GM19240 (cell line): ENCODE measurements around the gene TRAPPC3.
"Not testable (repeated sequence)": the region's sequence is repeated elsewhere in the genome, so short reads cannot be mapped to it uniquely, and the experiment has no call there.

ENCODE experiments used
- DNase-seq: peaks from one replicate; pipeline ENCODE4 v3.0.0; 2011; ENCODE audit warnings: low spot score; ENCODE audit not compliant: insufficient read length

TRAPPC3 gene

GRCh38 chr1:36149237-36149972 lies at the start of gene TRAPPC3:
Gene TRAPPC3, minus strand, starts transcription at chr1:36149486. Its CDS starts 108 bp downstream, at chr1:36149378.
- peak; percentile 90 for DNase-seq

DNA sequence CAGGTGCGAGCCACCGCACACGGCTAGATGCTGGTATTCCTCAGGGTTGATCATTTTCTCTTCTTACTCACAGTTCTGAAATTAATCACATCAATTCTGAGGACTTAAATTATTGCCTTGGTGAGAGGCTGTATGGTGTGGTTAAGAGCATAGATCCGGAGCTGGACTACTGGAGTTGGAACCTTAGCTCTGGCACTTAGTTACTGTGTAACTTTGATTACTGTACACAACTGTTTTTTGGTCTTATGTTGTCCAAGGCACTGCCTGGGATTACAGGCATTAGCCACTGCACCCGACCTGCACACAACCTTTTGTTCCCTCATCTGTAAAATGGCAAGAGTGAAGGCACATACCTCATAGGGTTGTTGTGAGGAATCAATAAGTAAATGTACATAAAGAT lies 49.4 kb upstream of the TRAPPC3 start:
- DNase-seq: no peak

GRCh38 chr1:36196805-36197204 lies 47.5 kb upstream of the TRAPPC3 start:
- not testable (repeated sequence) for DNase-seq

DNA sequence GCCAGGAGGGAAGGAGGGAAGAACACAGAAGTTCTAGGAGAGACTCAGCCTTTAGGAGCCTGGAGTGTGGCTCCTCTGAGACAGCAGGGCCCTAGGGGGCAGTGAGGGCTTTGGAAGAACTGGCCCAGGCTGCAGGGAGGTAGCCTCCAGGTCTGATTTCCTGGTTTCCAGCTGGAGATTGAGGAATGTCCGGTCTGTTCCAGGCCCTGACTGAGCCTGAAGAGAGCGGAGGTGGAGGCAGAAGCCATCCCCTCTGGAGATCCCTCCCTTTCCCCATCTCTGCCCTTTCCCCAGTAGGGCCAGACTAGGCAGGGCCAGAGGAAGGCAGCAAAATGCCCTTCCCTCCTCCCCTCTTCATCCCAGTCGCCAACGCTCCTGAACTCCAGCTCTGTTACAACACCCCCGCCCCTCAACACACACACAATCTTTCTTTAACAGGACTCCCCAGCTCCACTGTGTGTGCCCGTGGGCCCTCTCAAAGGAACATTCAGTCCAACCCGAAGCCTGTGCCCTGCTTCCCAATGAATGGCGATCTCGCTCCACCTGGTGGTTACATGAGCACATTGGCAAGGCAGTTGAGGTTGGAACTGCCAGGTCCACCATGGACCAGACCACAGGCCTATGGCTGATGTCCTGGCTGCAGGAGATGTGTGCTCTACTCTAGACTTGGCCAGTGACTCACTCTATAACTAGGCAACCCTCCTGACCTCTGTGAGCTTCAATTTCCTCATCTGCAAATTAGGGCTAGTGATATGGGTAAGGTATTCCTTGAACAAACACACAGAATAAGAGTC lies 38.7 kb upstream of the TRAPPC3 start:
- DNase-seq: peak; percentile 82

DNA sequence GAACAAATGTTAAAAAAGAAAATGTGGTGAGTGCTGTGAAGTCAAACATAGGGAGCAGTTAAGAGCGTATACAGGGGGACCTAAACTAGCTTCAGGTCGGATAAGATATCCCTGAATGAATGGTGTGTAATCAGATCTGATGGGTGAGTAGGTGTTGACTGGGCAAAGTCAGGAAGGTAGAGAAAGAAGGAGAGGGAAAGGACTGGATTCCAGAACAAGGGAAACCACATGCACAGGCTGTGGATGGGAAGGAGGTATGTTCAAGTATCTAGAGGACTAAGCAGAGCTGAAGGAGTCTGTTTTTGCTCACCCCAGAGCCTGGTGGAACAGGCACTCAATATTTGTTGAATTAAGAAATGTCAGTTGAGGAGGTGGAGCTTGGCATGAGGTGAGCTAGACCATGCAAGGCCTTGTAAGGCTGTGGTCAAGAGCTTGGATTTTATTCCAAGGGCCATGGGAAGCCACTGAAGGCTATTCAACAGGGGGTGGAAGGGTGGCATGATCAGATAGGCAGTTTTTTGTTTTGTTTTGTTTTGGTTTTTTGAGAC lies 34.1 kb upstream of the TRAPPC3 start:
- no peak for DNase-seq

DNA sequence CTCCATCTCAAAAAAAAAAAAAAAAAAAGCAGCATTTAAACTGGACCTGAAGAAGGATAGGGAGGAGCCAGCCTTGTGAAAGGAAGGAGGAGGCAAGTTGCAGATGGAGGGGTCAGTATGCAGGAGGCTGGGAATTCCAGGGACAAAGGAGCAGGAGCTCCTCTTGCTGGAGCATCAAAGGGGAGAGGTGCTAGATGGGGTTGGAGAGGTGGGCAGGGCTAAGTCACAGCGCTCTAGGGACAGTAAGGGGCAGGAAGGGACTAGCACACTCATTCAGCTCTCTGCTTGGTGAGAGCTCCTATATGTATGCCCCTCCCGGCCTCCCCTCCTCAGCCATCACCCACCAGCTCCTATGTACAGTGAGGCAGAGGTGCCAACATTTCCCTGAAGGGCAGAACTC lies 33.4 kb upstream of the TRAPPC3 start:
- DNase-seq: no peak

DNA sequence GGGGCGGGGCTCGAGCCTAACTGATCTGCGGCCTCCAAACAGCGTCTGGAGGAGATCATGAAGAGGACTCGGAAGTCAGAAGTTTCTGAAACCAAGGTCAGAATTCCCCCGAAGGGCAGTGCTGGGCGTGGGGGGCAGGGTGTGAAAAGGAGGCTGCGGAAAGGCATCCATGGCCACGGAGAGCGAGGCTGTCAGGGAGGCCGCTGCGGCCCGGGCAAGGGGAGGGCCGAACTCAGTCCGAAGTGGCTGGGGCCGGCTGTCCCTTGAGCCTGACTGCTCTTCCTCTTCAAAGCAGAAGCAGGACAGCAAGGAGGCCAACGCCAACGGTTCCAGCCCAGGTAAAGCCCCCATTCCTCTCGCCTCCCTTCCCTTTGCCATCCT lies 29.9 kb upstream of the TRAPPC3 start:
- DNase-seq: no peak

- no peak for DNase-seq
These were observed 29.4 kb upstream of the TRAPPC3 start for GRCh38 chr1:36178471-36179219.

DNA sequence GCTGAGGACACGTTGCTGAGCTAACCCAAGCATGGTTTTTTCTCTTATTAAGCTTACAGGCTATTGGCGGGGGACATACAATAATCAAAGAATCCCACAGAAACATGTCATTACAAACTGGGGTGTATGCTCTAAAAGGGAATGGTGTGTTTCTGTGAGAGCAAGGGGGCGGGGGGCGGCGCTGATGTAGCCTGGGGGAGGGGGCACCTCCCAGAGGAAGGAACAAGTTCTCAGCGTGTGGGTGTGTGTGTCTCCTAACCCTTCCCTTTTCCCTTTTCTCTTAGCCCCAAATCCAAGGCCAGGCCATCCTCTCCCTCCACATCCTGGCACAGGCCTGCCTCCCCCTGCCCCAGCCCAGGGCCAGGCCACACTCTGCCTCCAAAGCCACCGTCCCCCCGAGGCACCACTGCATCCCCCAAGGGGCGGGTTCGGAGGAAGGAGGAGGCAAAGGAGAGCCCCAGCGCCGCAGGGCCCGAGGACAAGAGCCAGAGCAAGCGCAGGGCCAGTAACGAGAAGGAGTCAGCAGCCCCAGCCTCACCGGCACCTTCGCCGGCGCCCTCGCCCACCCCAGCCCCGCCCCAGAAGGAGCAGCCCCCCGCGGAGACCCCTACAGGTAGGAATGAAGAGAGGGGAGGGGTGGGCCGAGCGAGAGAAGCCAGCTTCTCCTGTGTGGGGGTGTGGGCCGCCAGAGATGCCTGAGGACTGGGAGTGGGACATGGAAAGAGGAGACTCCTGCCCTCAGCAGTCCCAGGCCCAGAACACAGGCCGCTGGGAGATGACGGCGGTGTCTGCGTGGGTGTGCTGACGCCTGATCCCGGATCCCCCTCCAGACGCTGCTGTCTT lies 28.5 kb upstream of the TRAPPC3 start:
- no peak for DNase-seq

- no peak for DNase-seq
These were observed 27.0 kb upstream of the TRAPPC3 start for GRCh38 chr1:36176106-36176949.

DNA sequence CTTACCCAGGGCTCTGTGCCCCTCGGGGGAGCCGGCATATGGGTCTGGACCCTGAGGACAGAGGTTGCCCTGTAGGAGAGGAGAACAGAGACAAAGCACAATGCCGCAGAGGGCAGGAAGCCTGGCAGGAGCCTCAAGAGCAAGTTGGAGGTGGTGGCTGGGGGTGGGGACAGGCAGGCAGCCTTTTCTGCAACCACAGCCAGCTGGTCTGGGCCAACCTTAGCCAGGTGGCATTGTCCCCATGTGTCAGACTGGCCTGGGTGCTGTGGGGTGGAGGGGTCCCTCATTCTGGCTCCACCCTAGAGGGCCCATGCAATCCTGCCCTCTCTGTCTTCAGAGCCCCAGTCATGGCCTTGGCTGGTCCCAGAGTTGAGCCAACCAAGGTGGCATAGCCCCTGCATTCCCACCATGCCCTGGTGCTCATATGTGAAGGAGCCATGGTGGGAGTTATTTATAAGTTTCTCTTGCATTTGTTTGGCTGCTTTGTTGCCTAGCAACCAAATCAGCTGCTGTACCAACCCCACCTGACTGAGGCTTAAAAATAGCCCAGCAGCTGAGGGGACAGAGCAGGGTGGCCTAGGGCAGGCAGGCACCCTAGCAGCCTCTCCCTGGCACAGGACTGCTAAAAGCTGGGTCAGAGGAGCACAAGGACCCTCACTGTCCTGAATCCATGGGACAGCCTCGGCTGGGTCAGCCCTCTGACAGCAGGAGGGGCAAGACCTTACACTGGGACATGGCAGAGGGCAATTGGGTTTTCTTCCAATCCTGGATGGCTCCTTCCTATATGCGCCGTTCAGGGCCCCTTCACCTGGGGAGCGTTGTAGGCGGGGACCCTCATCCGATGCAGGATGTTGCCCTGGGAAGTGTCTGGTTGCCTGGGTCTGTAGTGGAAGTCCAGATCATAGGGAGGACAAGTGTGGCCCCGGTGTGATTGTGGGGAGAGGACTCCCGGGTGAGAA lies 26.1 kb upstream of the TRAPPC3 start:
- peak; percentile 57 for DNase-seq

DNA sequence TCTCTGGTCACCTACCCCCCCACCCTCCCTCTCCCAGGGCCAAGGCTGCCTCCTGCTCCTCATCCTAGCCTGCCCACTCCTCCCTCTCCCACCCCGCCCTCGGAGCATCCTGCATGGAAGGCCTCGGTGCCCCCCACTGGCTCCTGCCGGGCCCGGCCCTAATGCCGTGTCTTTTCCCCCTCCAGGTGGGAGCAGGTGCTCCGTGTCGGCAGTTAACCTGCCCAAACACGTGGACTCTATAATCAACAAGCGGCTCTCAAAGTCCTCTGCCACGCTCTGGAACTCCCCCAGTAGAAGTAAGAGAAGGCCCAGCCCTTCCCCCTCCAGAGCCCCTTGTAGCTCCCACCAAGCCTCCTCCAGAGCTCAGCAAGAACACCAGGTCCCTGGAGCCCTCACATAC lies 25.4 kb upstream of the TRAPPC3 start:
- no peak for DNase-seq

DNA sequence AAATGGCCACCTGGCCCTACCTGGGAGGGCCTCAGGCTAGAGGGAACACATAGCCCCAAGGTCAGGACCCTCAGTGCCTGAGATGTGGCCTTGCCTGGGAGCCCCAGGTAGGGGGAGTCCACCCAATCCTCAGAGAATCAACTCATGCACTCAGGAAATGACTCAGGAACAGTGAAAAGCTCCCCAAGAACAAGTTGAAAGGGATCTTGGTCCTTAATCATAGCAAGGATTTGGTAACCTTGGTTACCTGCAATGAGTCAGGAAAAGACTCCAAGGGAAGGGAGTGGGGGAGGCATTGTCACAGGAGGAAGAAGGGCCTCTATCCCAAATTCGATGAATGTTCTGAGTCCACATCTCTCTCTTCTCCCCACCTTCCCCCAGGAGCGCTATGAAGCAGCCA lies 23.7 kb upstream of the TRAPPC3 start:
- DNase-seq: no peak

GRCh38 chr1:36172017-36172747 lies 22.9 kb upstream of the TRAPPC3 start:
- no peak for DNase-seq

- DNase-seq: no peak
These were observed 21.5 kb upstream of the TRAPPC3 start for GRCh38 chr1:36170643-36171412.

- DNase-seq: no peak
These were observed 19.2 kb upstream of the TRAPPC3 start for GRCh38 chr1:36168514-36168913.
